WERI-Rb-1 (cell line): ENCODE measurements around the gene XKR3.

Experiments
- DNase-seq: peaks from one replicate; pipeline ENCODE4 v3.0.0-alpha.2; 2020
- H3K27ac ChIP-seq: fragments of 250-450 bp; sonication (Bioruptor Pico); 2 replicates; pipeline ENCODE4 v1.5.1; 2020; ENCODE audit warnings: mild to moderate bottlenecking, moderate library complexity
- H3K27me3 ChIP-seq: fragments of 250-450 bp; sonication (Bioruptor Pico); 2 replicates; pipeline ENCODE4 v1.5.1; 2021; ENCODE audit warnings: mild to moderate bottlenecking, low read depth, moderate library complexity; ENCODE audit not compliant: insufficient read depth, severe bottlenecking
- H3K36me3 ChIP-seq: fragments of 250-450 bp; sonication (Bioruptor Pico); 2 replicates; pipeline ENCODE4 v1.5.1; 2020; ENCODE audit warnings: mild to moderate bottlenecking, moderate library complexity
- H3K4me3 ChIP-seq: 2 replicates; pipeline ENCODE4 v1.5.1; 2011; ENCODE audit warnings: low read depth, mild to moderate bottlenecking, control low read depth, low read length
- H3K9me3 ChIP-seq: fragments of 250-450 bp; sonication (Bioruptor Pico); 2 replicates; pipeline ENCODE4 v1.5.1; 2021; ENCODE audit warnings: mild to moderate bottlenecking, moderate library complexity; ENCODE audit not compliant: severe bottlenecking
- CTCF ChIP-seq: IDR thresholded peaks from 2 replicates; pipeline ENCODE4 v1.5.1; 2011; ENCODE audit warnings: low read depth, mild to moderate bottlenecking, control low read depth, inconsistent platforms, low read length

The XKR3 gene

GRCh38 chr22:16829985-16830384, 4.8 kb upstream of the XKR3 start:
- Histone ChIP-seq H3K27ac (no peak overlapping the region), H3K9me3 (no peaks in the 10 kb centered on the region), H3K4me3 (no peak overlapping the region), H3K36me3 (no peaks in the 10 kb centered on the region), H3K27me3 (peaks cover 61% of the 10 kb centered on the region)
- no peak for TF ChIP-seq CTCF
- DNase-seq = no peak

- Histone ChIP-seq H3K27ac (no peak overlapping the region), H3K4me3 (no peak overlapping the region), H3K27me3 (peaks cover 67% of the 10 kb centered on the region), H3K36me3 (no peaks in the 10 kb centered on the region), H3K9me3 (no peaks in the 10 kb centered on the region)
- DNase-seq = no peak
- TF ChIP-seq CTCF = no peak
Observed at GRCh38 chr22:16828876-16829275, 3.7 kb upstream of the XKR3 start.

- no peak for DNase-seq
- no peak for TF ChIP-seq CTCF
- Histone ChIP-seq H3K4me3 (no peak overlapping the region), H3K36me3 (no peaks in the 10 kb centered on the region), H3K27me3 (peaks cover 68% of the 10 kb centered on the region), H3K27ac (no peak overlapping the region), H3K9me3 (no peaks in the 10 kb centered on the region)
Observed at GRCh38 chr22:16827506-16827905, 2.3 kb upstream of the XKR3 start.

- no peaks in the 10 kb centered on the region for H3K9me3 ChIP-seq
- peaks cover 34% of the 10 kb centered on the region for H3K27me3 ChIP-seq
- no peak overlapping the region for H3K27ac ChIP-seq
- H3K4me3 ChIP-seq = no peak overlapping the region
- DNase-seq = no peak
- no peaks in the 10 kb centered on the region for H3K36me3 ChIP-seq
- TF ChIP-seq CTCF = no peak
Observed at GRCh38 chr22:16819249-16819648, 6.0 kb downstream of the XKR3 start.

GRCh38 chr22:16818538-16818937, 6.7 kb downstream of the XKR3 start:
- Histone ChIP-seq H3K36me3 (no peaks in the 10 kb centered on the region), H3K27me3 (peaks cover 32% of the 10 kb centered on the region), H3K9me3 (no peaks in the 10 kb centered on the region), H3K4me3 (no peak overlapping the region), H3K27ac (no peak overlapping the region)
- no peak for DNase-seq
- no peak for TF ChIP-seq CTCF

GRCh38 chr22:16815073-16815472, 10.1 kb downstream of the XKR3 start:
- no peak for TF ChIP-seq CTCF
- H3K27me3 ChIP-seq = peaks cover 32% of the 10 kb centered on the region
- H3K4me3 ChIP-seq = no peak overlapping the region
- H3K27ac ChIP-seq = no peak overlapping the region
- DNase-seq = no peak
- H3K36me3 ChIP-seq = no peaks in the 10 kb centered on the region
- no peaks in the 10 kb centered on the region for H3K9me3 ChIP-seq
